ENCODE results near the gene HSD3B1. TPM values are rescaled to one million over a fixed set of nuclear protein-coding genes. Genes with fewer than 3 reads are reported as not detected.

HSD3B1 gene
- total and polyA plus RNA-seq, 9 of the 15 experiments (the other 6 are each of a cell fraction or from before 2014, with no cell fraction given): not detected

- TF ChIP-seq PCBP2 (IDR thresholded peaks at IDR 0.05; ENCODE audit: low read depth, low read length, poor library complexity, severe bottlenecking): no peak
These were observed 38.9 kb upstream of the HSD3B1 start (continued) for GRCh38 chr1:119467857-119468668.

- Histone ChIP-seq H3K36me3 (ENCODE audit: control insufficient read depth, insufficient read depth, low read length) (no peaks in the 10 kb centered on the region), H3K4me1 (replicated peaks in 1 of 2; ENCODE audit: control insufficient read depth in 2 of 2, insufficient read depth in 2 of 2, low read length in 2 of 2) (no peaks in the 10 kb centered on the region), H3K4me3 (no peak overlapping the region), H3K9ac (ENCODE audit: insufficient read depth in 1 of 2, low read depth in 2 of 2, low read length in 2 of 2) (no peak overlapping the region), H3K27ac (ENCODE audit: extremely low read depth, low read depth, low read length) (no peak overlapping the region), H3K27me3 (ENCODE audit: control insufficient read depth in 2 of 2, insufficient read depth in 2 of 2, low read length in 2 of 2) (no peaks in the 10 kb centered on the region), H4K20me1 (replicated peaks; ENCODE audit: control insufficient read depth, insufficient read depth, low read length) (no peaks in the 10 kb centered on the region; the same call in 1 of the 2 replicates), H3K9me3 (replicated peaks; ENCODE audit: control insufficient read depth, insufficient read depth, low read depth, low read length) (no peaks in the 10 kb centered on the region), H3K79me2 (ENCODE audit: control insufficient read depth, insufficient read depth, low read length) (no peaks in the 10 kb centered on the region), H3K9me1 (ENCODE audit: control insufficient read depth, insufficient read depth, low read length) (no peaks in the 10 kb centered on the region), H2AFZ (ENCODE audit: low read depth, low read length) (no peak overlapping the region), H3K4me2 (ENCODE audit: insufficient read depth, low read length) (no peak overlapping the region)
- in situ Hi-C loops (cut with MboI) (no loop called here), intact Hi-C loops (cut with micrococcal nuclease) (loop anchor here (10.0 kb wide), 2 partner anchors 135 to 205 kb away; no protein-coding TSS in a partner anchor)
- WGBS (ENCODE audit: insufficient coverage, low coverage, missing lambda C conversion rate): 0% methylated on average over 1 of the region's 1 CpG
- no peak for DNase-seq (ENCODE audit: extremely low read depth in 1 of 4, low spot score in 3 of 4)
- BruUV-seq (replicated peaks): no TSS peak
- ChIA-PET POLR2A (no interaction called here), CTCF (ENCODE audit: low intra/inter-chr PET ratio) (no interaction called here)
- ATAC-seq: no peak
- TF ChIP-seq ZNF77 (CRISPR knock-in tag; IDR thresholded peaks at IDR 0.05): no peak
- no peak for TF ChIP-seq KDM2B (CRISPR knock-in tag; IDR thresholded peaks at IDR 0.05)
- TF ChIP-seq ETS2 (tag; IDR thresholded peaks at IDR 0.05; ENCODE audit: borderline replicate concordance, poor library complexity, severe bottlenecking): no peak
- no peak for TF ChIP-seq CLOCK (CRISPR knock-in tag; IDR thresholded peaks at IDR 0.05; ENCODE audit: borderline replicate concordance)
- no peak for TF ChIP-seq TRIM24 (IDR thresholded peaks at IDR 0.05)
- no peak for TF ChIP-seq ZFP30 (CRISPR knock-in tag; IDR thresholded peaks at IDR 0.05; ENCODE audit: borderline replicate concordance)
- no peak for TF ChIP-seq POLR2AphosphoS2 (IDR thresholded peaks at IDR 0.05; ENCODE audit: low read length)
- no peak for TF ChIP-seq SPI1 (IDR thresholded peaks at IDR 0.05; ENCODE audit: borderline replicate concordance, low read depth, low read length)
- no peak for TF ChIP-seq DNMT1 (IDR thresholded peaks at IDR 0.05)
- no peak for TF ChIP-seq BRCA1 (IDR thresholded peaks at IDR 0.05)
- TF ChIP-seq BRCA1 (CRISPR knock-in tag; IDR thresholded peaks at IDR 0.05): no peak
- TF ChIP-seq ESRRA (IDR thresholded peaks at IDR 0.05; ENCODE audit: borderline replicate concordance, low read depth): no peak
- TF ChIP-seq PHF8 (IDR thresholded peaks at IDR 0.05; ENCODE audit: borderline replicate concordance, low read length): no peak
- TF ChIP-seq RNF219 (CRISPR knock-in tag; IDR thresholded peaks at IDR 0.05): no peak
- no peak for TF ChIP-seq STAT5B (CRISPR knock-in tag; IDR thresholded peaks at IDR 0.05)
- no peak for FAIRE-seq
These were observed 37.3 kb upstream of the HSD3B1 start for GRCh38 chr1:119469741-119470140.
